Neural crest cell (in vitro differentiated cells): ENCODE data around the gene OPRL1. TPM values are rescaled to one million over a fixed set of nuclear protein-coding genes. Genes with fewer than 3 reads are reported as not detected.
A peak's percentile ranks its signal among the peaks of the same experiment; 100 is the strongest.

ENCODE experiments used
- DNase-seq: peaks from one replicate; pipeline ENCODE4 v3.0.0; 2021; ENCODE audit warnings: low read depth, mixed read lengths, low spot score
- H3K27ac Mint-ChIP-seq: one replicate; pipeline ENCODE4 v1.8.0; 2021; ENCODE audit warnings: mild to moderate bottlenecking, mixed read lengths; ENCODE audit not compliant: unreplicated experiment
- H3K27me3 Mint-ChIP-seq: 2 replicates; pipeline ENCODE4 v1.8.0; 2021; ENCODE audit warnings: low read depth, mild to moderate bottlenecking, mixed read lengths
- H3K36me3 Mint-ChIP-seq: 2 replicates; pipeline ENCODE4 v1.8.0; 2021; ENCODE audit warnings: low read depth, mild to moderate bottlenecking, mixed read lengths
- H3K4me1 Mint-ChIP-seq: 2 replicates; pipeline ENCODE4 v1.8.0; 2021; ENCODE audit warnings: mixed read lengths
- H3K4me3 Mint-ChIP-seq: one replicate; pipeline ENCODE4 v1.8.0; 2021; ENCODE audit warnings: mild to moderate bottlenecking, mixed read lengths
- H3K9me3 Mint-ChIP-seq: 2 replicates; pipeline ENCODE4 v1.8.0; 2021; ENCODE audit warnings: mixed read lengths
- CTCF ChIP-seq: fragments of 200-600 bp; sonication (generic); conservative IDR thresholded peaks from 2 replicates; pipeline ENCODE4 v1.5.0; 2021; ENCODE audit warnings: antibody characterized with exemption, mild to moderate bottlenecking
- total RNA-seq: library from RNA; stranded (reverse); gene quantifications from 2 replicates; pipeline ENCODE4 v1.2.1, GENCODE V29; 2021

The OPRL1 gene
- total RNA-seq, 1 donor from 2014 or later = 0.96 TPM

DNA sequence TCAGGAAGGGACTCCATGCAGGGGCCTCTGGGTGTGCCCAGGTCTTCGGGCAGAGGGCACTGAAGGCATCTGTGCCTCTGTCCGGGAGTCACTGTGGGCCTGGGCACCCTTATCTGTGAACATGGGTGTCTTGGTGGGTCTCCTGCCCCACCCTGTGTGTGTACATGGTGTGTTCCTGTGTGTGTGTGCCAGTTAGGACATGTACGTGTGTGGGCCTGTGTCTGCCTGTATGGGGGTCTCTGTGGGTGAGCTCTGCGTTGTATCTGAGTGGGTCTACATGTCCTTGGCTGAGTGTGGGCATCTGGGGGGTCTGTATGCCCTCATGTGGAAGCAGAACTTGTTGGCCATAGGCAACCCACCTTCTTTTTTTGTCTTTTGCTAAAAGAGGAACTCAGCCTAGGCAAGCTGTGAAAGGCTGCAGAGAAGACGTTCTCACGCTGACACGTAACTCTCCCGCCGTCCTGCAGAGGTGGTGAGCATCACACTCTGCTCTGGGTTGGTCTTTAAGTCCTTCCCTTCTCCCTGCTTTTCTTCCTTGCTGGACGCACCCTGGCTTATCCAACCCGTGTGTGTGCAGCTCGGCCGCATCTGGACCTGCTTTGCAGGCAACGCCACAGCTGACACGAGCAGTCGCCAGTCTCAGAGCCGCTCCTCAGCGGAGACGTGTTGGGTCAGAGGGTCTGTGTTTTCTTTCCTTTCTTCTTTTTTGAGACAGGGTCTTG lies 28.0 kb downstream of the OPRL1 start:
- H3K9me3 Mint-ChIP-seq = no peaks in the 10 kb centered on the region
- H3K36me3 Mint-ChIP-seq = no peaks in the 10 kb centered on the region
- TF ChIP-seq CTCF = no peak
- no peak overlapping the region for H3K27ac Mint-ChIP-seq
- H3K4me1 Mint-ChIP-seq = peaks cover under 1% of the 10 kb centered on the region
- no peak for DNase-seq
- H3K27me3 Mint-ChIP-seq = peaks cover 11% of the 10 kb centered on the region
- H3K4me3 Mint-ChIP-seq = no peak overlapping the region

GRCh38 chr20:64108731-64109681 lies 29.1 kb downstream of the OPRL1 start:
- Mint-ChIP-seq H3K27ac (no peak overlapping the region), H3K36me3 (no peaks in the 10 kb centered on the region), H3K27me3 (no peaks in the 10 kb centered on the region), H3K4me3 (no peak overlapping the region), H3K4me1 (no peaks in the 10 kb centered on the region), H3K9me3 (no peaks in the 10 kb centered on the region)
- DNase-seq = no peak
- TF ChIP-seq CTCF = no peak

DNA sequence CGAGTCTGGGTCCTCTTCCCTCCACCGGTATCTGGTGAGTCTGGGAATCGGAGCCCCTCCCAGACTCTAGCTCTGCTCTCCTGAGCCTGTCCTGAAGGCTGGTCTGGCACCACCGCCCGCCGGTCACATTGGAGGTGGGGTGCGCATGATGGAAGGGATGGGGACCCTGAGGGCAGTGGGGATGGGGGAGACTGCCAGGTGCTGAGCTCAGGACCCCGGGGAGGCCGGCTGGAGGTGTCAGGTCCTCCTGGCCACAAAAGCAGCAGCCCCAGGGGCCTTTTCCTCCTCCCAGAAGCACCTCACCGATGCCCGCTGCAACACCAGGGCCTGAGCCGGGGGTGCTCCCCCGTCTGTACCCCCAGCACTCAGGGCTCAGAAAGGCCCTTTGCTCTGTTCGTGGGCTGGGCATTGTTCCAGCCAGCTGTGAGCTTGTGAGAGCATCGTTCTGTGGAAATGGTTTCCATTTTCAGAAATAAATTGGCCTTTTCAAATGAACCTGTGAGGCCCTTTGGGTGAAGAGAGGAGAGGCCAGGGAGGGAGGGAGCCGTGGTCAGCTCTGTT lies 30.0 kb downstream of the OPRL1 start:
- Mint-ChIP-seq H3K9me3 (no peaks in the 10 kb centered on the region), H3K36me3 (no peaks in the 10 kb centered on the region), H3K4me1 (no peaks in the 10 kb centered on the region), H3K27ac (no peak overlapping the region), H3K4me3 (no peak overlapping the region), H3K27me3 (no peaks in the 10 kb centered on the region)
- no peak for TF ChIP-seq CTCF
- DNase-seq = no peak

DNA sequence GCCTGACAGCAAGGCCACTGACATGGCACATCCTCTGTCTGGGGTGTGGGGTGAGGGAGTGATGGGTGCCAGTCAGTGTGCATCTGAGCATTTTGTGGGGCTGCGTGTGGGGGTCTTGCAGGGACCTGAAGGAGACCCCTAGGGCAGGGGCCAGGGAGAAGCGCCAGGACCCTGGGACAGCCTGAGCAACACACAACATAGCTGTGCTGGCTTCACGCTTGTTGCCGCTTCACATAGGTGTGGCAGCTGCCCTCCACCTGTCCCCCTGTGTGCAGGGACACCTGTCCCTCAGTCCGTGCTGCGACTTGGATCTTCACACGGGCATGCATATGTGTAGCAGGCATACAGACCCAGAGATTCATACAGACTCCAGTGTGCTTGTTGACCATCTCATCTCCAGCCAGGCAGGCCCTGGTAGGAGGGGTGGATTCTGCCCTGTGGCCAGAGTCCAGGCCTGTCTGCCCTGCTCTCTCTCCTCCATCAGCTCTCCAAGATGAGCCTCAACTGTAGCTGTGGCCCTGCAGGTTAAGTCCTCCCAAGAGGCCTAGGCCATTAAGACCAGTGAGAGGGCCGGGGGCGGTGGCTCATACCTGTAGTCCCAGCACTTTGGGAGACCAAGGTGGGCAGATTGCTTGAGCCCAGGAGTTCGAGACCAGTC lies 30.7 kb downstream of the OPRL1 start:
- H3K27me3 Mint-ChIP-seq = no peaks in the 10 kb centered on the region
- no peaks in the 10 kb centered on the region for H3K36me3 Mint-ChIP-seq
- no peaks in the 10 kb centered on the region for H3K4me1 Mint-ChIP-seq
- H3K9me3 Mint-ChIP-seq = no peaks in the 10 kb centered on the region
- TF ChIP-seq CTCF = no peak
- peak overlapping the region; percentile 27 for H3K27ac Mint-ChIP-seq
- H3K4me3 Mint-ChIP-seq = no peak overlapping the region
- no peak for DNase-seq
